GM21576 (cell line): ENCODE data around the gene KIF21A.

Experiments
- ATAC-seq: cut with Tn5 transposase; IDR thresholded peaks from one replicate; pipeline ENCODE4 v1.9.1; 2021; ENCODE audit warnings: mild to moderate bottlenecking, moderate library complexity; ENCODE audit not compliant: unreplicated experiment

KIF21A gene

DNA sequence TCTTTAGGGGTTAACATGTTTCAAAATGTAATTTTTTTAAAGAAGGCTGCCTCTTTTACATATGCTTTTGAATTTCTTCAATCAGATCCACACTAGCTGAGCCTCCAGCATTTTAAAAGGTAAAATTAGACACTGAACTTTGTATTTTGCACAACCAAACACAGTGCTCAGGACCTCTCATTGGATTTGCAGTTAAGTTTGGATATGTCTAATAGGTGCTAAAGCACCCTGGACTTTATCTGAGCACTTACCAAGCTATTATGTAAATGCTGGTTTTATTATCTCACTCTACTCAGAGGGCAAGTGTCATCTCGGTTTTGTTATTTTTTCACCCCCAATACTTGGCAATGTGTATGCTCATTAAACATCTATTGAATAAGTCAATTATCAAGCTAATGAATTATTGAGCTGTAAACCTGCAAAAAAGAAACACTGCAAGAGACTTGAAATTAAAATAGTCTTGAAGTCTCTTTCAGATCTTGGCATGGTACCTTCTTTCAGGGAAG lies 150.7 kb downstream of the KIF21A start:
- ATAC-seq, result no peak

DNA sequence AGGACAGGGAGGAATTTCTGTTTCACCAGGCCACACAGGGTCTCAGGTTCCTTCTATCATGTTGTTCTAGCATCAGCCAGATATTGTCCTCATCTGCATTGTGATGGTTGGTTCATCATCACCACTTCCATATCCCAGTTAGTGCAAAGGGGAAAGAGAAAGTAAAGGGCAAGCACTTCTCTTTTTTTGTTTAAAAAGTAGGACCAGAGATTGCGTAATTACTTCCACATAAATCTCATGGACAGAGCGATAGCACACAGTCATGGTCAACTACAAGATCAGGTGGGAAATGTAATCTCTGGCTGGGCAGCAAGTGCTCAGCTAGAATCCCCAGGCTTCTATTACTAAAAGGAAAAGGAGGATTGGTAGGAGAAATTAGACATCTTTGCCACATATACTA lies 155.1 kb downstream of the KIF21A start:
- ATAC-seq, result no peak

DNA sequence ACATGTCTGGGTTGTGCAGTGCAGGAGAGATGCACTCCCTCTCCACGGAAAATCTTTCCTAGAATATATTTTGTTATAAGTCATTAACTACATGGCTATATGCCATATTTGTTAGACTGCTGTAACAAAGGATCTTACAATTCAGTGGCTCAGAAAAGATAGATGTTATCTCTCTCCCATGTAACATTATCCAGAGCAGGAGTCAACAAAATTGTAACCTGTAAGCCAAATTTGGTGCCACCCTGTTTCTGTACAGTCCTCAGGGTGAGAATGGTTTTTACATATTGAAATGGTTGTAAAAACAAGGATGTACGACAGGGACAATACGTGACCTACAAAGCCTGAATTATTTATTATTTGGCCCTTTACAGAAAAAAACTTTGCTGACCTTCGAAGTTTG lies 155.5 kb downstream of the KIF21A start:
- no peak for ATAC-seq

DNA sequence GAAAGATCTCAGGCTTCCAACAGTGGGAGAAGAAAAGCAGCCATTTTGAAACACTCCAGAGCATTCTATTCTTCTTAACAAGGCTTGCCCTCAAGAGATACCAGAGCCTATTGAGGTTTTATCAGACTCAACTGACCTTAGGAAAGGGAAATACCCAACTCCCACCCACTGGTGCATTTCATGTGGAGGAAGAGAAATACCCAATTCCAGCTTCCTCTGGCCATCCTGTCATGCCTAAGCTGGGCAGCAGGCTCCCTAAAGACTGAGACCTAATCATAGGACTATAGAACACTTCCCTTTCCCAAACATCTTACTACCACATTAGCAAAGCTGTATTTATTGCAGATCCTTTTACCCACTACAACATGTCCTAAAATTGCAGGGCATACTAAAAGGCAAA lies 164.5 kb downstream of the KIF21A start:
- ATAC-seq, result no peak

DNA sequence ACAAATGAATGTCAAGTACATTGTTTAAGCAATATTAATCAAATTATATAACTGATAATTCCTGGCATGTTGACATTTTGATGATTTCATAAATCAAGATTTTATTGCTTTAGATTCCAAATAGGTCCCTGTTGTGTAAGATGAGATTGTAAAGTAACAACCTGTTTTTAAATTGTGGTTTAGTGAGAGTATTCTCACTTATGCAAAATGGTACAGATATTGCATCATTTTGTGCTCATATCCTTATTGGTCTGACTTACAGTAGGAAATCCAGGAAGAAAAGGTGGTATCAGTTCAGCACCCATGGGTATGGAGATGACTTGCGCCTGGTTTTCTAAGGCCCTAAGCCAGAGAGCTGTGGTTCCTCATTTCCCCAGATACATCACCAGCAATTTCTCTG lies 165.5 kb downstream of the KIF21A start:
- no peak for ATAC-seq

DNA sequence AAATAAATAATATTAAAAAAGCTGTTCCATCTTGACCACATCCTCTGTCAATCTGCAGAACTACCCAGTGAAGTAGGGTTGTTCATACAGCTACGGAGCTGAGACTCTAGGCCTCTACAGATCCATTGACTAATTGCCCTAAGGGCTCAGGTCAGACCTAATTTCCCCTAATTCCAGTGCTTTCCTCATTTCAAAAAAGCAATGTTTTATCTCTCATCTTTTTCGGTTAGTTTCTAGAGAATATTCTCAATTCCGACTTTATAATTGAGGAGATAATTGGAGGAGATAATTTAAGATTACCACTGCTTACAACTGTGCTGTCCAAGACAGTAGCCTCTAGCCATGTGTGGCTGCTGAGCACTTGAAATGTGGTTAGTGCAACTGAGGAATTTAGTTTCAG lies 167.1 kb downstream of the KIF21A start:
- no peak for ATAC-seq

DNA sequence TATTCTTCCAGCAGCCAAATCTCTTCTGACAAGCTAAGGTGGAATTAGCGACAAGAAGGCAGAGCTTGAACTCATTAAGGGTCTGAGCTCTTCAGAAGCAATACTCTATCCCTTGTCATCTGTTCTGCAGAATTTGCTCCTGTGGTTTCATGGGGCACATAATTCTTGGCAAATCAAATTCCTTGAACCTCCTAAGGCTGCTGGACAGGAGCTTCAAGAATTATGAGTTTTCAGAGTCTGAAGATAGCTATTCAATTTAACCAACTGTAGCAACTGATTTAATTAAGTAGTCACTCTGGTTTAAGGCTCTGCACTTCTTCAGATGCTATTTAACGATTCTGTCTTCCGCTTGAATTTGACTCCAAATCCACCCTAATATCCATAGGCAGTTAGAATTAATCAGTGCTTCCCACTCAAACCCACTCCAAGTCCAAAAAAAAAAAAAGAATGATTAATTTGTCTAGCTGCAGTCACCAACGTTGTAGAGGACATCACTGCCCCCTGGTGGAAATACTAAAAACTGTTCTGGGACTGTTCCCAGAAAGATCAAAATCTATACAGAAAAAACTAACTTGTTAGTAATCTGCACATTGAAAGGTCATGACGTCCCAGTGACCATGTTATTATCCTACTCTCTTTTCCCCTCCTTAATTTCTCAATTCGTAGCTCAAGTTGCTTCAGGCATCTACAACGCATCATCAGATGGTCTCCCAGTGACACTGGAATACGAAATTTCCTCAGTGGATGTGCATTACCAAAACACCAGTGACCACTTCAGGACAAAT lies 169.9 kb downstream of the KIF21A start:
- no peak for ATAC-seq

DNA sequence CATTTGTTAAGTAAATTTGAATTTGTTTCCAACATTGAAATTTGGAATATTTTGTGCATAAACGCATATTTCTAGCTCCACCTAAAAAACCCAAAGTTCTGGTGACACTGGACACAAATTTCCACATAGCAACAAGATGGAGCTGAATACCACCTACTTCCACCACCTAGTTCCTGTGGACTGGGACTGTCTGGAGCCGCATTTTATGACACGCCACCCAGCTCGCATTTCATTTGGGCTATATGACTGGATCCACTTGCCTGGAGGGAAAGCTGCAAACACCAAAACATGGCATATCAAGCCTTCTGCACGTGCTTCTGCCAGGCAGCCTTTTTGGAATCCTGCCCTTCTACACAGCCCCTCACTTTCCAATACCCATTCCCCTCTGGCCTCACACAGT lies 173.4 kb downstream of the KIF21A start:
- no peak for ATAC-seq

DNA sequence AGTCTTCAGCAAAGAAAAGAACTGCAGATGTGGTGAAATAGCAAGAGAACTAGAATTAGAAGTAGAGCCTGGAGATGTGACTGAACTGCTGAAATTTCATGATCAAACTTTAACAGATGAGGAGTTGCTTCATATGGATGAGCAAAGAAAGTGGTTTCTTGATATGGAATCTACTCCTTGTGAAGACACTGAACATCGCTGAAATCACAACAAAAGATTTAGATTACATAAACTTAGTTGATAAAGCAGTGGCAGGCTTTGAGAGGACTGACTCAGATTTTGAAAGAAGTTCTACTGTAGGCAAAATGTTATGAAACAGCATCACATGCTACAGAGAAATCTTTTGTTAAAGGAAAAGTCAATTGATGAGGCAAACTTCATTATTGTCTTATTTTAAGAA lies 175.0 kb downstream of the KIF21A start:
- no peak for ATAC-seq

DNA sequence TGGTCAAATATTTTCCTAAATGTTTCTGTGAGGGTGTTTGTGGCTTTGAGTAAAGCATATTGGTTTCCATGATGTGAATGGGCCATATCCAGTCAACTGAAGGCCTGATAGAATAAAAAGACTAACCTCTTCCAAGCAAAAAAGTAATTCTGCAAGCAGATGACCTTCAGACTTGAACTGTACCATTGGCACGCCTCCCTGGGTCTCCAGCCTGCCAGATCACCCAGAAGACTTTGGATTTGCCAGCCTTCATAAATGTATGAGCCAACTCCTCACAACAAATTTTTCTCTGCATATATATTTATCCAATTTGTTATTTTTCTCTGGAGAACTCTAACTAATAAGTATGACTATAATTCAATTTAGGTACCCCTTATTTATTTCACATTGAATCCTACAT lies 190.3 kb downstream of the KIF21A start:
- no peak for ATAC-seq
